ENCODE measurements around the gene OR4F15.
"Not testable (repeated sequence)": the region's sequence is repeated elsewhere in the genome, so short reads cannot be mapped to it uniquely, and the experiment has no call there.

OR4F15 gene, protein sequence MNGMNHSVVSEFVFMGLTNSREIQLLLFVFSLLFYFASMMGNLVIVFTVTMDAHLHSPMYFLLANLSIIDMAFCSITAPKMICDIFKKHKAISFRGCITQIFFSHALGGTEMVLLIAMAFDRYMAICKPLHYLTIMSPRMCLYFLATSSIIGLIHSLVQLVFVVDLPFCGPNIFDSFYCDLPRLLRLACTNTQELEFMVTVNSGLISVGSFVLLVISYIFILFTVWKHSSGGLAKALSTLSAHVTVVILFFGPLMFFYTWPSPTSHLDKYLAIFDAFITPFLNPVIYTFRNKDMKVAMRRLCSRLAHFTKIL

DNA sequence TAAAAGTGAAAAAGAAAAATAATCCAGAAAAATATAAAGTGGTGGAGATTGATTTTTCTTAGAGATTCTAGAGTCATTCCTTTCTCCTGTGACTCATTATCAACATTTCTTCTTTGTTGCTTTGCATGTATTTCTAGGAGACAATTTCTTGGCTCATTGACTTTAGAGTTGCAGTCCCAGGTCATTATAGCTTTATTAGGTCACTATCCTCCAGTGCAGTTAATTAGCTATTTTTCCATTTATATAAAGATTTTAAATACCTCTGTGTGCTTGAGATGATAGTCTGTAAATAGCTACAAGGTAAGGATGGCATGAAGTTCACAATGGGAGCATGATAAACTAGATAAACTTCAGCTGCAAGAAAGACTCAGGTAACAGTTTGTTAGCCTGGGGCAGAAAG, at the start of gene OR4F15:
OR4F15 (plus strand) TSS at position 301 of the 400 bp plus-strand sequence. CDS start 5,985 bp downstream, outside the sequence.
- no peaks in the 10 kb centered on the region for H3K4me1 Mint-ChIP-seq
- H3K4me3 Mint-ChIP-seq, result no peak within 1 kb of the TSS
- DNase-seq (ENCODE audit: low spot score in 2 of 2) (no peak), ATAC-seq (no peak)
- H3K27ac Mint-ChIP-seq, result no peak within 1 kb of the TSS
- no peaks in the 10 kb centered on the region for H3K36me3 Mint-ChIP-seq
- no peaks in the 10 kb centered on the region for H3K9me3 Mint-ChIP-seq

DNA sequence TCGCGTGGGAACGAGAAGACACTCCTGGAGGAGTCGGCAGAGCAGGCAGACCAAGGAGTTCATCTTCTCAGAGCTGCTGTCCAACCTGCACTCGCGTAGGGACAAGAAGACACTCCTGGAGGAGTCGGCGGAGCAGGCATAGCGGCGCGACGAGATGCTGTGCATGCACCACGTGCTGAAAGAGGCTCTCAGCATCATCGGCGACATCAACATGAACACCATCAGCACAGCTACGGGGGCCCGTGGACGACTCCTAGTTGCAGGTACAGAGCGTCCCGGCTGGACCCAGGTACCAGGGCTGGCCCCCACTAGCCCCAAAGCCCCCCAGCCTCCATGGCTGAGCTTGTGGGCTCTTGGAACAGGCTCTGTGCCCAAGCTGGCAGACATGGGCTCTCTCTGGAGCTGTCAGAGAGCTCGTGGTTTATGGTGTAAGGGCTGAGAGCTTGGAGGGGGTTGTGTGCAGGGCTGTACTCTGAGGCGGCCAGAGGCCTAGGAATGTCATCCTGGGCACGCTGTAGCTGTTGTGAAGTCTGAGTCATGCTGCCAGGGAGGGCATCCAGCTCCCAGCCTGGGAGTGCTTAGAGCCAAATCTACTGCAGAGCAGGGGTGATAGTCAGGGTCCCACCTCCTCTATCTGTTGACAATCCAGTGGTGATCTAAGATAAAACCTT, 47.2 kb upstream of the OR4F15 start:
- not testable (repeated sequence) for H3K4me3 Mint-ChIP-seq; ATAC-seq; DNase-seq (ENCODE audit: low spot score in 2 of 2); H3K36me3 Mint-ChIP-seq; H3K9me3 Mint-ChIP-seq; H3K27ac Mint-ChIP-seq; H3K4me1 Mint-ChIP-seq

DNA sequence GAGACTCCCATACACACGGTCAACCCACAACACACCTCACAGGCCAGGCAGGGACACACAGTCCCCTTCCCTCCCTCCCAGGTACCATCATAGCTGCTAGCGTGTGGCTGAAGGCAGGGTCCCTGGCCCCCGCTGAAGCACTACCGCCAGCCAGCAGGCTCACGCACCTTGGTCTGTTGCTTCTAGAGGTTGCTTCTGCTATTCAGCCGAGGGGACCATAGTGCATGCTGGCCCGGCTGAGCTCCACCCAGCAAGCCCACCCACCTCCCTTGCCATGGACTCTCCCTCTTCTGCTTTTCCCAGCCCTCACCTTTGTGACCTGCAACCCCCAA, 46.7 kb upstream of the OR4F15 start:
- H3K9me3 Mint-ChIP-seq; DNase-seq (ENCODE audit: low spot score in 2 of 2); H3K27ac Mint-ChIP-seq; H3K4me3 Mint-ChIP-seq; H3K36me3 Mint-ChIP-seq; H3K4me1 Mint-ChIP-seq; ATAC-seq: not testable (repeated sequence)

GRCh38 chr15:101765772-101766456, 46.1 kb upstream of the OR4F15 start:
- H3K27ac Mint-ChIP-seq, result no peak overlapping the region
- peaks cover 6% of the 10 kb centered on the region for H3K4me1 Mint-ChIP-seq
- ATAC-seq (no peak), DNase-seq (ENCODE audit: low spot score in 2 of 2) (no peak)
- no peak overlapping the region for H3K4me3 Mint-ChIP-seq
- H3K9me3 Mint-ChIP-seq, result no peaks in the 10 kb centered on the region
- H3K36me3 Mint-ChIP-seq, result no peaks in the 10 kb centered on the region

DNA sequence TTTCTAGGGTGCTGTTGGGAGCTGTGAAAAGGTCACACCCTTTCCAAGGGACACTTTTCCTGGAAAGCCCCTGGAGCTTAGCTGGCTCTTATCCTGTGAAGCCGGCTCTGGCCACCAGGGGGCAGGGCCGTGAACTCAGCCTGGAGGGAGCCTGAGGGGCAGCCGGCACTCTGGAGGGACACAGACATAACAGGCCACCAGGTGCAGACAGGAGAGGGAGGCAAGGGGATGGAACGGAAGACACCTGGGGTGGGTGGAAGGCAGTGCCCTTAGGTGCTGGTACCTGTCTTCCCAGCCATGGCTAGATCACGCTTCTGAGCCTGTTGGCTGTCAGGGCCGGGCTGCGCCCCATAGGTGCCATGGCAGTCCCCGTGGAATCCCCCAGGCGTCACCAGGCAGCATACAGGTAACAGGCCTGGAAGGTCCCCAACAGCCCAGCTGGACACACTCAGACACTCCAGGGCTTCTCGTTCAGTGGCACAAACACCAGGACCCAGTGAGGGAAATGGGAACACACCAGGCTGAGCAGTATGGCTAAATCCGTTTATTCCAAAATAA, 44.8 kb upstream of the OR4F15 start:
- not testable (repeated sequence) for H3K36me3 Mint-ChIP-seq; H3K4me3 Mint-ChIP-seq; H3K4me1 Mint-ChIP-seq; H3K27ac Mint-ChIP-seq; H3K9me3 Mint-ChIP-seq; DNase-seq (ENCODE audit: low spot score in 2 of 2)
- peak; percentile 39 for ATAC-seq

DNA sequence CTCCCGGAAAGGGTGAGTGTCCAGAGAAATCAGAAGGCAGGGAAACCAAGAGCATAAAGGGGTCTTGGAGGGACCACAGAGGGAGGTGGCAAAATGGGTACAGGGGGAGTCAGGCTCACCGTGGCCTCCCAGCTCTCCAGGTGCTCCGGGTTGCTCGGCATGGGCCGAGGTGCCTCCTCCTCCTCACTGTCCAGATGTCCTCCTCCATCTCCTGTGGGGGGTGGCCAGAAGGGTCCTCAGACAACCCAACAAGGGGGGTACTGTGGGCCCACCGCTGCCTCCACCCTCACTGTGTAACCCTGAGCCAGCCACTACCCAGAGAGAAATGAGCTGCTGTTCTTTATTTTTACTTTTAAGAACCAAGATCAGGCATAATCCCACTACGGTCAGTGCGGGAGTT, 39.1 kb upstream of the OR4F15 start:
- Mint-ChIP-seq H3K36me3 (no peaks in the 10 kb centered on the region), H3K4me1 (peaks cover 4% of the 10 kb centered on the region), H3K4me3 (no peak overlapping the region), H3K9me3 (no peaks in the 10 kb centered on the region), H3K27ac (peak overlapping the region; percentile 33)
- no peak for DNase-seq (ENCODE audit: low spot score in 2 of 2)
- no peak for ATAC-seq

- ATAC-seq (no peak), DNase-seq (ENCODE audit: low spot score in 2 of 2) (no peak)
- Mint-ChIP-seq H3K4me1 (peaks cover 4% of the 10 kb centered on the region), H3K4me3 (no peak overlapping the region), H3K9me3 (no peaks in the 10 kb centered on the region), H3K27ac (peak overlapping the region; percentile 33), H3K36me3 (no peaks in the 10 kb centered on the region)
These were observed 38.4 kb upstream of the OR4F15 start for GRCh38 chr15:101773496-101774100.

GRCh38 chr15:101775136-101775535, 36.9 kb upstream of the OR4F15 start:
- DNase-seq (ENCODE audit: low spot score in 2 of 2) (no peak), ATAC-seq (no peak)
- H3K4me3 Mint-ChIP-seq, result no peak overlapping the region

GRCh38 chr15:101778576-101778975, 33.4 kb upstream of the OR4F15 start:
- H3K9me3 Mint-ChIP-seq; H3K4me3 Mint-ChIP-seq; H3K36me3 Mint-ChIP-seq; H3K27ac Mint-ChIP-seq; DNase-seq (ENCODE audit: low spot score in 2 of 2); ATAC-seq; H3K4me1 Mint-ChIP-seq: not testable (repeated sequence)

More at GRCh38 chr15:101775136-101775535, 36.9 kb upstream of the OR4F15 start:
- Mint-ChIP-seq H3K4me1 (peaks cover 4% of the 10 kb centered on the region), H3K27ac (no peak overlapping the region), H3K9me3 (no peaks in the 10 kb centered on the region), H3K36me3 (no peaks in the 10 kb centered on the region)

- not testable (repeated sequence) for DNase-seq (ENCODE audit: low spot score in 2 of 2); ATAC-seq; H3K27ac Mint-ChIP-seq
These were observed 31.8 kb upstream of the OR4F15 start for GRCh38 chr15:101780225-101780624.

DNA sequence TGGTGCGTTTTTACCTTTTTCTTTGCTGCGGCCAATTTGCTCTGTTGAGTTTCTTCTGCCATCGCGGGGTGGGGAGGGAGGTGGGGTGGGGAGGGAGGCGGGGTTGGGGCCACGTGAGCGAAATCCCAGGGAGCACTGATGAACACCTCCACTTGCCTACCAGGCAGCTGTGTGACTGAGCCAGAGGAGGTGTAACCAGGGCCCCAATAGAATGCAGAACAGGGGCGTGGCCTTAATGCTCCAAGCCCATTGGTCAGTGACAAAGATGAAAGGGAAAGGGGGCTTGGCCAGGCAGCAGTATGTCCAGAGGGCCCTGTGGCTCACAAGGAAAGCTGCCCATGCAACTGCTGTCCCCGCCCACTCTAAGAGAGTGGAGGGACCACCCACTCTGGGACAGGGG, 30.1 kb upstream of the OR4F15 start:
- no peaks in the 10 kb centered on the region for H3K4me1 Mint-ChIP-seq
- H3K27ac Mint-ChIP-seq, result no peak overlapping the region
- no peak overlapping the region for H3K4me3 Mint-ChIP-seq
- H3K36me3 Mint-ChIP-seq, result no peaks in the 10 kb centered on the region
- no peaks in the 10 kb centered on the region for H3K9me3 Mint-ChIP-seq
- no peak for ATAC-seq
- no peak for DNase-seq (ENCODE audit: low spot score in 2 of 2)

More at GRCh38 chr15:101780225-101780624, 31.8 kb upstream of the OR4F15 start:
- H3K9me3 Mint-ChIP-seq, H3K36me3 Mint-ChIP-seq, H3K4me3 Mint-ChIP-seq, H3K4me1 Mint-ChIP-seq: not testable (repeated sequence)

GRCh38 chr15:101784644-101785043, 27.4 kb upstream of the OR4F15 start:
- no peaks in the 10 kb centered on the region for H3K9me3 Mint-ChIP-seq

GRCh38 chr15:101786422-101786821, 25.6 kb upstream of the OR4F15 start:
- not testable (repeated sequence) for ATAC-seq; H3K9me3 Mint-ChIP-seq; H3K27ac Mint-ChIP-seq; H3K4me3 Mint-ChIP-seq; H3K36me3 Mint-ChIP-seq; DNase-seq (ENCODE audit: low spot score in 2 of 2); H3K4me1 Mint-ChIP-seq

More at GRCh38 chr15:101784644-101785043, 27.4 kb upstream of the OR4F15 start:
- H3K27ac Mint-ChIP-seq, result no peak overlapping the region
- H3K36me3 Mint-ChIP-seq, result no peaks in the 10 kb centered on the region
- no peaks in the 10 kb centered on the region for H3K4me1 Mint-ChIP-seq
- no peak overlapping the region for H3K4me3 Mint-ChIP-seq
- no peak for DNase-seq (ENCODE audit: low spot score in 2 of 2)
- ATAC-seq, result no peak

GRCh38 chr15:101788001-101788400, 24.0 kb upstream of the OR4F15 start:
- ATAC-seq; H3K36me3 Mint-ChIP-seq; H3K27ac Mint-ChIP-seq; H3K4me3 Mint-ChIP-seq; DNase-seq (ENCODE audit: low spot score in 2 of 2); H3K9me3 Mint-ChIP-seq; H3K4me1 Mint-ChIP-seq: not testable (repeated sequence)

All from stimulated activated effector memory CD8-positive, alpha-beta T cell treated with anti-CD3 and anti-CD28 coated beads, Interleukin-12 subunit alpha, Interleukin-12 subunit beta, amount 100 ng/mL, for 72 hours (primary cell).